Keratinocyte (primary cell): ENCODE data around the gene GHITM. TPM values are rescaled to one million over a fixed set of nuclear protein-coding genes. Genes with fewer than 3 reads are reported as not detected.

ENCODE experiments used
- DNase-seq: peaks from one replicate; pipeline ENCODE4 v3.0.0-alpha.2; 2011; ENCODE audit warnings: low read depth, missing footprints, low spot score
- FAIRE-seq: peaks from 2 replicates; lab custom pipeline; 2011; peaks lifted over from hg19 to GRCh38; lab: Jason Lieb, UNC
- H2AFZ ChIP-seq: 2 replicates; pipeline ENCODE4 v1.6.0; 2012; ENCODE audit warnings: low read length, control low read depth, inconsistent platforms; ENCODE audit not compliant: control insufficient read depth
- H3K27ac ChIP-seq: 2 replicates; pipeline ENCODE4 v1.5.1; 2011; ENCODE audit warnings: low read length; ENCODE audit not compliant: control insufficient read depth, insufficient read depth
- H3K27me3 ChIP-seq: 3 replicates; pipeline ENCODE4 v1.6.0; 2011; ENCODE audit warnings: low read length; ENCODE audit not compliant: control insufficient read depth, insufficient read depth; ENCODE audit errors: extremely low read depth
- H3K36me3 ChIP-seq, 2 experiments: 2 replicates in 1 of 2; 3 replicates in 1 of 2; pipeline ENCODE4 v1.5.1; 2011; ENCODE audit warnings: low read length in 2 of 2, mild to moderate bottlenecking in 1 of 2; ENCODE audit not compliant: control insufficient read depth in 2 of 2, insufficient read depth in 2 of 2; ENCODE audit errors: extremely low read depth in 1 of 2
- H3K4me1 ChIP-seq: 3 replicates; pipeline ENCODE4 v1.5.1; 2011; ENCODE audit warnings: low read length; ENCODE audit not compliant: control insufficient read depth, insufficient read depth; ENCODE audit errors: extremely low read depth
- H3K4me2 ChIP-seq: 3 replicates; pipeline ENCODE4 v1.6.0; 2011; ENCODE audit warnings: low read depth, low read length; ENCODE audit not compliant: control insufficient read depth, insufficient read depth; ENCODE audit errors: extremely low read depth
- H3K4me3 ChIP-seq, 3 experiments: fragments of 200-600 bp in 1 of 3; sonication (generic) in 1 of 3; 2 replicates in 2 of 3; 3 replicates in 1 of 3; pipeline ENCODE4 v1.5.1; 2011 to 2016; ENCODE audit warnings: low read length in 3 of 3, mild to moderate bottlenecking in 3 of 3, control low read depth in 2 of 3, inconsistent platforms in 1 of 3, low read depth in 1 of 3, mixed read lengths in 1 of 3, mixed run types in 1 of 3, moderate library complexity in 1 of 3; ENCODE audit not compliant: control insufficient read depth in 2 of 3, insufficient read depth in 2 of 3; ENCODE audit errors: extremely low read depth in 1 of 3
- H3K79me2 ChIP-seq: 2 replicates; pipeline ENCODE4 v1.6.0; 2012; ENCODE audit warnings: low read length; ENCODE audit not compliant: control insufficient read depth, insufficient read depth
- H3K9ac ChIP-seq: 3 replicates; pipeline ENCODE4 v1.6.0; 2011; ENCODE audit warnings: low read length; ENCODE audit not compliant: control insufficient read depth, insufficient read depth; ENCODE audit errors: extremely low read depth
- H3K9me1 ChIP-seq: 3 replicates; pipeline ENCODE4 v1.6.0; 2011; ENCODE audit warnings: low read length; ENCODE audit not compliant: control insufficient read depth, insufficient read depth; ENCODE audit errors: extremely low read depth
- H3K9me3 ChIP-seq: 2 replicates; pipeline ENCODE4 v1.5.1; 2012; ENCODE audit warnings: low read depth, low read length; ENCODE audit not compliant: control insufficient read depth
- H4K20me1 ChIP-seq: 3 replicates; pipeline ENCODE4 v1.6.0; 2011; ENCODE audit warnings: low read length; ENCODE audit not compliant: control insufficient read depth, insufficient read depth; ENCODE audit errors: extremely low read depth
- EZH2 ChIP-seq: IDR thresholded peaks from one replicate; pipeline ENCODE4 v1.6.1; 2012; ENCODE audit warnings: inconsistent platforms, mild to moderate bottlenecking, low read length, moderate library complexity
- dilution Hi-C: fragments of 300-500 bp; cut with MboI; formaldehyde crosslinking; loops from one replicate; pipeline ENCODE4 v1.7.0; 2020; ENCODE audit warnings: low sequenced_read_pairs; ENCODE audit not compliant: extremely low pct_ligation_motif_present
- polyA plus RNA-seq, 5 experiments: library from polyadenylated mRNA; depleted of rRNA in 3 of 5; stranded (reverse) in 3 of 5; stranded (forward) in 1 of 5; unstranded in 1 of 5; fragments of >200 nt; gene quantifications; 1 replicate in 1 of 5; 2 replicates in 3 of 5; 3 replicates in 1 of 5; pipeline versions ENCODE4 v1.2.1 to v1.2.3, GENCODE V29; 2011 to 2012; ENCODE audit warnings: missing spikeins in 2 of 5, low read depth in 1 of 5, low replicate concordance in 1 of 5
- TF ChIP-seq, protein P1 (sequence below), 3 experiments: IDR thresholded peaks in 1 of 3; conservative IDR thresholded peaks in 1 of 3; optimal IDR thresholded peaks in 1 of 3; 2 replicates in 2 of 3; 3 replicates in 1 of 3; pipeline versions ENCODE3 to v1.5.1; 2011; ENCODE audit warnings: low read length in 3 of 3, mild to moderate bottlenecking in 3 of 3, moderate library complexity in 2 of 3, control low read depth in 1 of 3, inconsistent platforms in 1 of 3; ENCODE audit not compliant: insufficient read depth in 2 of 3; ENCODE audit errors: extremely low read depth in 1 of 3

The GHITM gene
- polyA plus RNA-seq, 1 donor (not counting 4 experiments of a cell fraction or from before 2014, with no cell fraction given) = 214 TPM

DNA sequence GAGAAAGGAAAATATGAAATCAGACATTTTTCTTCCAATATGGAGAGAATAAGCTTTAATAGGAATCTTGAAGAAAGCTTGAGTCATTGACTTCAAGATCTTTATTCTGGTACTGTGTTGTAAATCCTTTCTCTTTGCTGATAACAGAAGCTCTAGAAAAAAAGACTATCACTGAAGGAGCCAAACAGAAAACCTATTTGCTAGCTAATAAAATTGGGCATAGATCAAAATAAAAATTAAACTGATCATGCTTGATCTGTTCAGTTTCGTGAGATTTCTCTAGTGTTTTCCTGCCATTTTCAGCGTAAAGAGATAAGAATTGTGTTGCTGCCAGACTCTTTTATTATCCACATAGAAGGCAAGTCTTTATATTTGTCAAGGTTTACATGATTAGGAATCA is 1.5 kb upstream of the GHITM start:
- dilution Hi-C loops = no loop called here
- Histone ChIP-seq H4K20me1 (no peaks in the 10 kb centered on the region), H3K4me2 (no peak overlapping the region), H3K9me1 (no peaks in the 10 kb centered on the region), H3K27ac (no peak overlapping the region), H3K9me3 (no peaks in the 10 kb centered on the region), H3K36me3 (peaks cover 2 to 8% of the 10 kb centered on the region in 2 experiments), H3K27me3 (no peaks in the 10 kb centered on the region), H3K4me3 (no peak overlapping the region), H3K4me1 (peaks cover 13% of the 10 kb centered on the region), H3K79me2 (peaks cover 23% of the 10 kb centered on the region), H3K9ac (no peak overlapping the region), H2AFZ (peak overlapping the region; percentile 21)
- no peak for TF ChIP-seq EZH2
- TF ChIP-seq, protein P1, sequence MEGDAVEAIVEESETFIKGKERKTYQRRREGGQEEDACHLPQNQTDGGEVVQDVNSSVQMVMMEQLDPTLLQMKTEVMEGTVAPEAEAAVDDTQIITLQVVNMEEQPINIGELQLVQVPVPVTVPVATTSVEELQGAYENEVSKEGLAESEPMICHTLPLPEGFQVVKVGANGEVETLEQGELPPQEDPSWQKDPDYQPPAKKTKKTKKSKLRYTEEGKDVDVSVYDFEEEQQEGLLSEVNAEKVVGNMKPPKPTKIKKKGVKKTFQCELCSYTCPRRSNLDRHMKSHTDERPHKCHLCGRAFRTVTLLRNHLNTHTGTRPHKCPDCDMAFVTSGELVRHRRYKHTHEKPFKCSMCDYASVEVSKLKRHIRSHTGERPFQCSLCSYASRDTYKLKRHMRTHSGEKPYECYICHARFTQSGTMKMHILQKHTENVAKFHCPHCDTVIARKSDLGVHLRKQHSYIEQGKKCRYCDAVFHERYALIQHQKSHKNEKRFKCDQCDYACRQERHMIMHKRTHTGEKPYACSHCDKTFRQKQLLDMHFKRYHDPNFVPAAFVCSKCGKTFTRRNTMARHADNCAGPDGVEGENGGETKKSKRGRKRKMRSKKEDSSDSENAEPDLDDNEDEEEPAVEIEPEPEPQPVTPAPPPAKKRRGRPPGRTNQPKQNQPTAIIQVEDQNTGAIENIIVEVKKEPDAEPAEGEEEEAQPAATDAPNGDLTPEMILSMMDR (optimal IDR thresholded peaks at IDR 0.05 in 1 of 3, IDR thresholded peaks at IDR 0.05 in 1 of 3, conservative IDR thresholded peaks at IDR 0.05 in 1 of 3; ENCODE audit: extremely low read depth in 1 of 3, insufficient read depth in 2 of 3, low read length in 3 of 3) = no peak
- no peak for FAIRE-seq
- DNase-seq = no peak

DNA sequence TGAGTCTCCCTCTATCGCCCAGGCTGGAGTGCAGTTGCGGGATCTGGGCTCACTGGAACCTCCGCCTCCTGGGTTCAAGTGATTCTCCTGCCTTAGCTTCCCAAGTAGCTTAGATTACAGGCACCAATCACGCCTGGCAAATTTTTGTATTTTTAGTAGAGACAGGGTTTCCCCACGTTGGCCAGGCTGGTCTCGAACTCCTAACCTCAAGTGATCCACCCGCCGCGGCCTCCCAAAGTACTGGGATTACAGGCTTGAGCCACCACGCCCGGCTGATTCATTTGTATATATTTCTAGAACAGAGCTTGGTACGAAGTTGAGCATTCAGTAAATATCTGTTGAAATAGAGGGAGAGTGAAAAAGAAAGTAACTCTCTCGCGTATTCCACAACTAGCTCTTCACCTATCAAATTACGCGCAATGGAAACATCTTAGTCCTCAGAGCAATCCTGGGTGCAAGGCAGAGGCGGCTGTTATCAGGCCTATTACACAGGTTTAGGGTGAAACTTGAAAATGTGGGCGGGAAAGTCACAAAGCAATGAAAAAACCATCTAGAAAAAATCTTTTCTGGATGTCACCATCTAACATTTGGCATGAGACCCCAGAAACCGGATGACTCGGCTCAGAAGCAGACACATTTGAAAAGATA is 707 bp upstream of the GHITM start:
- Histone ChIP-seq H3K4me1 (peaks cover 13% of the 10 kb centered on the region), H3K4me2 (peak overlapping the region; percentile 86), H3K79me2 (peaks cover 23% of the 10 kb centered on the region), H3K9me1 (no peaks in the 10 kb centered on the region), H3K27me3 (no peaks in the 10 kb centered on the region), H3K36me3 (peaks cover 3 to 8% of the 10 kb centered on the region in 2 experiments), H4K20me1 (no peaks in the 10 kb centered on the region), H2AFZ (peak overlapping the region; percentile 89), H3K4me3 (peak overlapping the region; percentile 27 to 69 (median 67)), H3K9ac (peak overlapping the region; percentile 96), H3K27ac (peak overlapping the region; percentile 86), H3K9me3 (no peaks in the 10 kb centered on the region)
- TF ChIP-seq, protein P1 (optimal IDR thresholded peaks at IDR 0.05 in 1 of 3, IDR thresholded peaks at IDR 0.05 in 1 of 3, conservative IDR thresholded peaks at IDR 0.05 in 1 of 3; ENCODE audit: extremely low read depth in 1 of 3, insufficient read depth in 2 of 3, low read length in 3 of 3) = no peak
- no peak for TF ChIP-seq EZH2
- FAIRE-seq (peak; percentile 13), DNase-seq (no peak)
- dilution Hi-C loops = no loop called here
